Fibroblast of skin of abdomen (primary cell): ENCODE results near the gene FNBP1.

Experiments
- DNase-seq: peaks from one replicate; pipeline ENCODE4 v3.0.0-alpha.2; 2013

The FNBP1 gene

GRCh38 chr9:129889122-129889940 lies 153.7 kb downstream of the FNBP1 start:
- no peak for DNase-seq

- no peak for DNase-seq
These were observed 154.5 kb downstream of the FNBP1 start for GRCh38 chr9:129888293-129889121.

- peak; percentile 33 for DNase-seq
These were observed 155.4 kb downstream of the FNBP1 start for GRCh38 chr9:129887334-129888292.

GRCh38 chr9:129886226-129887174 lies 156.5 kb downstream of the FNBP1 start:
- no peak for DNase-seq

- peak; percentile 90 for DNase-seq
These were observed 157.3 kb downstream of the FNBP1 start for GRCh38 chr9:129885670-129886106.

GRCh38 chr9:129885018-129885669 lies 157.8 kb downstream of the FNBP1 start:
- DNase-seq = no peak

- peak; percentile 83 for DNase-seq
These were observed 158.6 kb downstream of the FNBP1 start for GRCh38 chr9:129884220-129885017.

- DNase-seq = no peak
These were observed 161.3 kb downstream of the FNBP1 start for GRCh38 chr9:129881547-129882324.

- DNase-seq = peak; percentile 71
These were observed 162.1 kb downstream of the FNBP1 start for GRCh38 chr9:129880654-129881546.

- no peak for DNase-seq
These were observed 162.9 kb downstream of the FNBP1 start for GRCh38 chr9:129879991-129880653.

GRCh38 chr9:129879103-129879699 lies 163.8 kb downstream of the FNBP1 start:
- no peak for DNase-seq

- DNase-seq = no peak
These were observed 164.7 kb downstream of the FNBP1 start for GRCh38 chr9:129878291-129878690.

GRCh38 chr9:129876815-129877214 lies 166.2 kb downstream of the FNBP1 start:
- no peak for DNase-seq

- DNase-seq = no peak
These were observed 167.1 kb downstream of the FNBP1 start for GRCh38 chr9:129875687-129876395.

- no peak for DNase-seq
These were observed 167.8 kb downstream of the FNBP1 start for GRCh38 chr9:129875181-129875611.
